Vagina (tissue), 2 donors: ENCODE measurements around the gene DBN1. TPM values are rescaled to one million over a fixed set of nuclear protein-coding genes. Genes with fewer than 3 reads are reported as not detected.

Source experiments
- DNase-seq, 2 donors: peaks; one replicate each; pipeline ENCODE4 v3.0.0-alpha.2; 2017; ENCODE audit errors: extremely low spot score in 2 of 2
- H3K27ac ChIP-seq: fragments of 200-600 bp; sonication (generic); one replicate; pipeline ENCODE4 v1.5.1; 2019
- H3K27me3 ChIP-seq: fragments of 200-600 bp; sonication (generic); one replicate; pipeline ENCODE4 v1.5.1; 2019
- H3K36me3 ChIP-seq, 2 donors: fragments of 200-600 bp; sonication (generic); one replicate each; pipeline ENCODE4 v1.5.1; 2017 to 2019
- H3K4me1 ChIP-seq: fragments of 200-600 bp; sonication (generic); one replicate; pipeline ENCODE4 v1.5.1; 2019
- H3K4me3 ChIP-seq, 2 donors: fragments of 200-600 bp; sonication (generic); 1 replicate in 1 of 2; 2 replicates in 1 of 2; pipeline ENCODE4 v1.5.1; 2016 to 2019
- H3K9me3 ChIP-seq: fragments of 200-600 bp; sonication (generic); one replicate; pipeline ENCODE4 v1.5.1; 2019
- CTCF ChIP-seq, 3 experiments: fragments of 450-650 bp in 2 of 3; fragments of 200-600 bp in 1 of 3; sonication (generic) in 1 of 3; IDR thresholded peaks; one replicate each; pipeline ENCODE4 v1.5.1; 2017 to 2019; ENCODE audit warnings: antibody characterized with exemption in 3 of 3, mild to moderate bottlenecking in 2 of 3, moderate library complexity in 2 of 3
- POLR2A ChIP-seq, 2 donors: fragments of 450-650 bp; IDR thresholded peaks; one replicate each; pipeline ENCODE4 v1.6.1; 2017; ENCODE audit warnings: antibody characterized with exemption in 2 of 2, mild to moderate bottlenecking in 2 of 2, moderate library complexity in 2 of 2
- POLR2AphosphoS5 ChIP-seq, 2 donors: sonication (generic); formaldehyde crosslinking; IDR thresholded peaks; one replicate each; pipeline ENCODE4 v1.9.0; 2017; ENCODE audit warnings: antibody characterized with exemption in 2 of 2, mild to moderate bottlenecking in 2 of 2, low read depth in 1 of 2; ENCODE audit not compliant: insufficient read depth in 1 of 2
- intact Hi-C: fragments of 100-400 bp; cut with DNase I; formaldehyde crosslinking; loops from one replicate; pipeline ENCODE4 v1.15.1; 2023
- total RNA-seq: library from RNA; depleted of rRNA; stranded (reverse); fragments of >200 nt; gene quantifications from one replicate; pipeline ENCODE4 v1.2.3, GENCODE V29; 2016

Gene DBN1
- total RNA-seq, 1 donor from 2014 or later: 69.0 TPM

GRCh38 chr5:177412603-177413233 lies 60.7 kb downstream of the DBN1 start:
- no peaks in the 10 kb centered on the region for H3K4me1 ChIP-seq
- no peaks in the 10 kb centered on the region for H3K36me3 ChIP-seq
- intact Hi-C loops: no loop called here
- TF ChIP-seq POLR2AphosphoS5 (IDR thresholded peaks at IDR 0.05; ENCODE audit: insufficient read depth in 1 of 2, low read depth in 1 of 2): no peak
- no peak for TF ChIP-seq POLR2A (IDR thresholded peaks at IDR 0.05)
- no peak for TF ChIP-seq CTCF (IDR thresholded peaks at IDR 0.05)
- no peaks in the 10 kb centered on the region for H3K27me3 ChIP-seq
- no peak overlapping the region for H3K4me3 ChIP-seq
- no peaks in the 10 kb centered on the region for H3K9me3 ChIP-seq
- DNase-seq: no peak
- H3K27ac ChIP-seq: no peak overlapping the region

GRCh38 chr5:177410575-177410974 lies 62.9 kb downstream of the DBN1 start:
- H3K36me3 ChIP-seq: no peaks in the 10 kb centered on the region
- no peaks in the 10 kb centered on the region for H3K9me3 ChIP-seq
- no peak overlapping the region for H3K4me3 ChIP-seq
- intact Hi-C loops: no loop called here
- TF ChIP-seq CTCF (IDR thresholded peaks at IDR 0.05) (no peak), POLR2A (IDR thresholded peaks at IDR 0.05) (no peak), POLR2AphosphoS5 (IDR thresholded peaks at IDR 0.05; ENCODE audit: insufficient read depth in 1 of 2, low read depth in 1 of 2) (no peak)
- no peaks in the 10 kb centered on the region for H3K27me3 ChIP-seq
- no peak overlapping the region for H3K27ac ChIP-seq
- no peaks in the 10 kb centered on the region for H3K4me1 ChIP-seq
- DNase-seq: no peak

GRCh38 chr5:177409043-177409801 lies 64.2 kb downstream of the DBN1 start, which contains the start of gene F12:
Gene F12 (minus strand): TSS chr5:177409564. CDS start chr5:177409527, 37 bp downstream.
- no peaks in the 10 kb centered on the region for H3K27me3 ChIP-seq
- no peak within 1 kb of the TSS for H3K27ac ChIP-seq
- H3K9me3 ChIP-seq: no peaks in the 10 kb centered on the region
- peaks cover 8% of the 10 kb centered on the region for H3K4me1 ChIP-seq
- TF ChIP-seq CTCF (IDR thresholded peaks at IDR 0.05): no peak
- no peak for TF ChIP-seq POLR2A (IDR thresholded peaks at IDR 0.05)
- no peak for TF ChIP-seq POLR2AphosphoS5 (IDR thresholded peaks at IDR 0.05; ENCODE audit: insufficient read depth in 1 of 2, low read depth in 1 of 2)
- DNase-seq: no peak
- no peaks in the 10 kb centered on the region for H3K36me3 ChIP-seq
- no peak within 1 kb of the TSS for H3K4me3 ChIP-seq
- intact Hi-C loops: no loop called here

Other genes with a start within 250 kb of the DBN1 start
- 48.6 TPM for gene RAB24, start 169.9 kb downstream of the DBN1 start, total RNA-seq
- gene PRELID1, start 169.8 kb downstream of the DBN1 start, total RNA-seq: 93.3 TPM
- 5.4 TPM for gene MXD3, start 161.7 kb downstream of the DBN1 start, total RNA-seq
- gene LMAN2, start 122.0 kb downstream of the DBN1 start, total RNA-seq: 166 TPM
- 49.1 TPM for gene RGS14, start 115.7 kb downstream of the DBN1 start, total RNA-seq
- gene SLC34A1, start 89.2 kb downstream of the DBN1 start, total RNA-seq: not detected
- not detected for gene PFN3, start 73.0 kb downstream of the DBN1 start, total RNA-seq
- 5.2 TPM for gene F12, start 64.1 kb downstream of the DBN1 start, total RNA-seq
- gene GRK6, start 47.0 kb downstream of the DBN1 start, total RNA-seq: 28.7 TPM
- 1.2 TPM for gene PRR7, start 26.8 kb downstream of the DBN1 start, total RNA-seq
- gene PDLIM7, start 24.0 kb upstream of the DBN1 start, total RNA-seq: 118 TPM
- gene DOK3, start 36.2 kb upstream of the DBN1 start, total RNA-seq: 12.0 TPM
- gene DDX41, start 43.3 kb upstream of the DBN1 start, total RNA-seq: 125 TPM
- gene FAM193B, start 80.9 kb upstream of the DBN1 start, total RNA-seq: 72.4 TPM
- gene TMED9, start 118.6 kb upstream of the DBN1 start, total RNA-seq: 83.7 TPM
- 19.4 TPM for gene B4GALT7, start 126.5 kb upstream of the DBN1 start, total RNA-seq